NT2/D1 (cell line): ENCODE measurements around the gene ROR1.

Source experiments
- SUZ12 ChIP-seq: IDR thresholded peaks from 2 replicates; pipeline ENCODE4 v1.6.1; 2011; ENCODE audit not compliant: insufficient read length, insufficient read depth; ENCODE audit errors: extremely low read depth
- YY1 ChIP-seq: IDR thresholded peaks from 2 replicates; pipeline ENCODE4 v1.6.1; 2011; ENCODE audit not compliant: insufficient read length, insufficient read depth
- ZNF274 ChIP-seq: IDR thresholded peaks from 2 replicates; pipeline ENCODE4 v1.6.1; 2011; ENCODE audit warnings: mild to moderate bottlenecking, low read depth, low read length

- TF ChIP-seq SUZ12 (no peak), ZNF274 (no peak), YY1 (no peak)
These were observed 10.9 kb downstream of the ROR1 start for GRCh38 chr1:63784489-63785390.
